GM19467 (cell line): ENCODE results near the gene BRD9.

Experiments
- ATAC-seq: cut with Tn5 transposase; IDR thresholded peaks from one replicate; pipeline ENCODE4 v1.9.1; 2021; ENCODE audit warnings: mild to moderate bottlenecking, moderate library complexity; ENCODE audit not compliant: unreplicated experiment

The BRD9 gene

GRCh38 chr5:905139-905642, 12.6 kb upstream of the BRD9 start:
- no peak for ATAC-seq

- ATAC-seq = no peak
Measured at GRCh38 chr5:903756-904096, 11.1 kb upstream of the BRD9 start.

DNA sequence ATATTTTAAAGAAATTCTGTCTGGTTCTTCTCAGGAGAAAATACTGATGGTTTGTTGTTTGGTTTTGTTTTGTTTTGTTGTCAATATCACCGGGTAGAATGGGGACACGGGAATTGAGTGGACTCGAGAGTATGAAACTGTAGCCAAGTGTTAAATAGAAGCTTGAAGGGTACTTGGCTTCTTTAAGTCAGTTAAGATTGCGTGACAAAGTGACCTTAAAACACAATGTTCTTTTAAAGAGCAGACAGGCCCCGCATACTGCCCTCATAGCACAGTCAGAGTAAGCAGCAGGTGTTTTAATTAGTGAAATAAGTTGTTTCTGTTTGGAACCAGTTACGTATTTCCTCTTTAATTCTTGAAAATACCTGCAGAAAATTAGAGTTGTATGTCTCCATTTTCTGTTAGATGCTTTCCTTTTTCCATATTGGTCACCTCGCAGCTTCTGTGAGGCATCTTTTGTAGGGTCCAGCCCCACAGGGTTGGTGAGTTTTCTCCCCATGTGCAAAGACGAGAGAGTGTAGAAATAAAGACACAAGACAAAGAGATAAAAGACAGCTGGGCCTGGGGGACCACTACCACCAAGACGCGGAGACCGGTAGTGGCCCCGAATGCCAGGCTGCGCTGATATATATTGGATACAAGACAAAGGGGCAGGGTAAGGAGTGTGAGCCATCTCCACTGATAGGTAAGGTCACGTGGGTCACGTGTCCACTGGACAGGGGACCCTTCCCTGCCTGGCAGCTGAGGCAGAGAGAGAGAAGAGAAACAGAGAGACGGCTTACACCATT, 9.7 kb upstream of the BRD9 start:
- ATAC-seq = no peak

DNA sequence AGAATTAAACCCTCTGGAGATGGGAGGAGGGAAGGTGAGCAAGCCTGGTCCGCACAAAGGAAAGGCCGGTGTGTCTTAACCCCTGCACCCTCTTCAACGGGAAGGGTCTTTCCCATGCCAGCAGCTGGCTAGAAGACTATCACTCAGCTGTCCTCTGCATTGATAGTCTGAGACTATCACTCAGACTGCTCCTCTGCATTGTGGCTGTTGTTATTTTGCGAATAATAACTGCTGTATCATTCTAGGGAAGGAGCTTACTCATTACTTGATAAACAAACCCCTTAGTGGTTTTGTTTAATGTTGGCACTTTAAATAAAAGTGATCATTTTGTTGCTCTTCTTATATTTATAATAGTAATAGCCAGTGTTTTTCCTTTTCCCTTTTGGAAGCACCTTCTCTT, 8.2 kb upstream of the BRD9 start:
- no peak for ATAC-seq

GRCh38 chr5:893711-894110, 1.1 kb upstream of the BRD9 start:
- ATAC-seq = no peak

DNA sequence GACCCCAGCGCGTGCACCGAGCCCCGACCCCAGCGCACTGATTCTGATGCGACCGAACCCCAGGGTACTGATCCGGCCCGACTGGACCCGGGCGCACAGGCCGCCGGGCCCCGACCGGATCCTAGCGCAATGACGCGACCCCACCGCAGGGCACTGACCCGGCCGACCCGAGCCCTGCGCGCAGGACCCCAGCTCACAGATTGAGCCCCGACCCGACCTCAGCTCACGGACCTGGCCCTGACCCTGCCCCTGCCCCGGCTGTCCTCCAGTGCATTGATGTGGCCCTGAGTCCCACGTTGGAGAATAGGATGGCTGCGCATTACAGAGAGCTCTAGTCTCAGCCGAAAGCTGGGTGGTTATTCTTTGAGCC, 521 bp upstream of the BRD9 start:
- peak; percentile 17 for ATAC-seq

DNA sequence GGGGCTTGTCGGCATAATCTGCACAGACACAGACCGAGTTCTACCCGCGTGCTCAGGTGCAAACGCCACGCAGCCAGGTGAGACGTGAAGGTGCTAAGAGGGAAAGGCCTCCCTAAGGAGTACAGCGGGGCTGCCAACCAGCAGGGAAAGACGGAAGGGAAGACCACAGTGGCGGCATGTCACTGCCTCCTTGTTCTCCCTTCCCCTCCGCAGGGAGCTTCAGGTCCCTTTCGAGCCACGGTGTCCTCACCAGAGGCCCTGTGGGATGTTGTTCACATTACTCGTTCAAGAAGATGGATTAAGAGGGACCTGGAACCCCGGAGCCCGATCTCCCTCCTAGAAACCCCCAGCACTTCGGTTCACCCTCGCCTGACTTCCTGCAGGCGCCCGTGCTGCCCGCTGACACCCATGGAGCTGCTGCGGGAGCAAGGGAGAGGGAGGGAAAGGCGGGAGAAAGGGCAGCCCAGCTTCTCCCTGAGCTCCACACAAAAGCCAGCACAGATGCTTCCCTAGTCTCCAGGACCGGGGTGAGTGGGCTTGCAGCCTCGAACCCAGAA, 686 bp downstream of the BRD9 start:
- peak; percentile 2 for ATAC-seq

DNA sequence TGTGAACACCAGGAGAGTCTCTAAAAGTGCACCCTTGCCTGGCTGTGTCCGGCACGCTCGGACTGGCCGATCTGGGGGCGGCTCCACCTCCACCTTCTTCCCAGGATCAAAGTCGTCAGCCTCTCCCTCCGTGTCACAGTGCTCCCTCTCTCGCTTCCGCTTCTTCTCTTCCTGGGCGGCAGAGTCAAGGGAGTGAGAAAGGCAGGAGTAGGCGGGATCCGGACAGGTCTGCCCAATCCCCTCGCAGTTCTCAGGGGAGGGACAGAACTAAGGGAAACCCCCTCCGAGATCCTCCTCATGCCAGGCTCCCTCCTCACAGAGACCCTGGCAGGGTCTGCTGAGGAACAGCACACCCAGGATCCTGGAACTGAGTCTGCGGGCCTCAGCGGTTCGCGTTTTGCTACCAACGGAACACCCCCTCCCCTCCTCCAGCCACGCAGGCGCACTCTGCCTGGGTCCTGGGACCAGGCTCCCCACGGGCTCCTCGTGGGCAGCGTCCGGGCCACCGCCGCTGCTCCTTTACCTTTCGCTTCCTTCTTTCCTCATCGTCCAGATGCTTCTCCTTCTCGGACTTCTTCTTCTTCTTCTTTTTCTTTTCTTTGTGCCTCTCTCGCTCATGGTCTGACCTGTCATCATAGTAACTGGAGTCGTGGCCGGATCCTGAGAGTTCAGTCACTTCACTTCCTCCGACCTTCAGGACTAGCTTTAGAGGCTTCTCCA, 1.3 kb downstream of the BRD9 start:
- no peak for ATAC-seq

DNA sequence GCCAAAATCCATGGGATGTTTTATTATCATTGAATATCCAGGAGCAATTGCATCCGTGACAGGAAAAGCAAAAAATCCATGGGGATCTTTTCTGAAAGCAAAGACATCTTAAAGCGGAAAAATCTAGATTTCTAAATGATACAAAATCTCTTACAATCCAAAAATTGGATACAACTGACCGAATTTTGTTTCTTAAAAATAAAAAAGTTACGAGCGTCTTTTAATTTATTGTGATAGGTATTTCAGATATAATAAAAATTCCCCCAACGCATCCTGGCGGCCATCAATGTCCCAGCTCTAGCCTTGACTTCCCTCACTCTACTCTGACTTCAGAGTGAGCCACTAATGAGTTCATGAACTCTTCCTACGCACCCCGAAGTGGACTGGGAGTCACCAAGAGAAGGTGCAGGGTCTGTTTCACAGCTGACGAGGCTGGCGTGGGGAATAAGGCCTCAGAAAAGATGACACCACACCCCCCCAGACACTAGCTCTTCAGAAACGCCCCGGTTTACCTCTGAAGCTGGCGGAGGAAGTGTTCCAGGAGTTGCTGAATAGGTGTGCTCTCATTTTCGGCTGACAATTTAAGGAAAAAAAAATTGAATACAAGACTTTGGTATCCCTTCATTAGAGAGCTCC, 3.4 kb downstream of the BRD9 start:
- no peak for ATAC-seq

GRCh38 chr5:888638-889035, 4.0 kb downstream of the BRD9 start:
- ATAC-seq = no peak

GRCh38 chr5:887947-888637, 4.5 kb downstream of the BRD9 start:
- ATAC-seq = no peak

- no peak for ATAC-seq
Measured at GRCh38 chr5:886716-887325, 5.8 kb downstream of the BRD9 start.

DNA sequence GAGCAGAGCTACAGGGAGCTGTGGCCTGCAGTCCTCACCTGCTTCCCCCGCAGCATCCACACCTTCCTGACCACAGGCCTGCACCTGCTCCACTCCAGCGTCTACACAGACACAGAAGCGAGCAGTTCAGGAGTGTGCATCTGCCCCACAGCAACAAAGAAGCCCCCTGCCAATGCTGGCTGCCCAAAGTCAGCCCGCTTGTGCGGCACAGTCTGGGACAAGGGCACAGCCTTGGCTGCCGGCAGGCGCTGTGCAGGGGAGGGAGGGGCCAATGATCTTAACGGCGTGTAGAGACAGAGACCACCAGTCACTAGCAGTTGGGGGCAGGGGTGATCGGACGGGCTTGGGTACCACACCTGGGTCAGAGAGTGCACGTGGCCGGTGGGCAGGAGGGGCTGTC, 6.6 kb downstream of the BRD9 start:
- ATAC-seq = no peak

- ATAC-seq = no peak
Measured at GRCh38 chr5:885529-885928, 7.1 kb downstream of the BRD9 start.

- ATAC-seq = no peak
Measured at GRCh38 chr5:885127-885442, 7.5 kb downstream of the BRD9 start.

GRCh38 chr5:884345-885126, 8.1 kb downstream of the BRD9 start:
- ATAC-seq = no peak

GRCh38 chr5:883475-884181, 9.0 kb downstream of the BRD9 start:
- ATAC-seq = no peak

GRCh38 chr5:882253-883183, 10.1 kb downstream of the BRD9 start:
- ATAC-seq = no peak
